Ovary (tissue), 3 donors: ENCODE data around the gene DNAH12.

Source experiments
- EP300 ChIP-seq: sonication (generic); formaldehyde crosslinking; IDR thresholded peaks from one replicate; pipeline ENCODE4 v1.6.1; 2017; ENCODE audit warnings: antibody characterized with exemption
- TF ChIP-seq, protein P1 (sequence below), 3 donors: fragments of 450-650 bp in 2 of 3; fragments of 200-600 bp in 1 of 3; IDR thresholded peaks; one replicate each; pipeline versions ENCODE4 v1.5.1 to v1.8.0; 2016 to 2022; ENCODE audit warnings: antibody characterized with exemption in 3 of 3, mild to moderate bottlenecking in 1 of 3
- donor health status: DM: no; HTN: no; CAD: no.

DNA sequence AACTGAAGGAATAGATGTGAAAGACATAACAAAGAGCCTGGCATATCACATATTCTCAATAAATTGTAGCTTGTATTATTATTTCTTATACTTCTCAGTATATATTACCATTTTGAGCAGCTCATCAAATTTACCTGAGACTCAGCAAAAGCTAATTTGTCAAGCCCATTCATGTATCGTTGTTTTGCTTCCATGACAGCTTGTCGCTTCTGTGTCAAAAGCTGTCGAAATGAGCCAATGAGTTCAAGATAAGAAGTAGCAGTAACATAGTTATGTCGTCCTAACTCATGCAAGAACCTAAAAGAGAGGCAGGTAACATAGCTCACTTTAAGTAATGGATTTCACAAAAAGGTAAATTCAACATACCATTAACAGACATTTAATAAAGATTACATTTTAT is 157.8 kb downstream of the DNAH12 start:
- TF ChIP-seq EP300 = no peak
- TF ChIP-seq, protein P1, sequence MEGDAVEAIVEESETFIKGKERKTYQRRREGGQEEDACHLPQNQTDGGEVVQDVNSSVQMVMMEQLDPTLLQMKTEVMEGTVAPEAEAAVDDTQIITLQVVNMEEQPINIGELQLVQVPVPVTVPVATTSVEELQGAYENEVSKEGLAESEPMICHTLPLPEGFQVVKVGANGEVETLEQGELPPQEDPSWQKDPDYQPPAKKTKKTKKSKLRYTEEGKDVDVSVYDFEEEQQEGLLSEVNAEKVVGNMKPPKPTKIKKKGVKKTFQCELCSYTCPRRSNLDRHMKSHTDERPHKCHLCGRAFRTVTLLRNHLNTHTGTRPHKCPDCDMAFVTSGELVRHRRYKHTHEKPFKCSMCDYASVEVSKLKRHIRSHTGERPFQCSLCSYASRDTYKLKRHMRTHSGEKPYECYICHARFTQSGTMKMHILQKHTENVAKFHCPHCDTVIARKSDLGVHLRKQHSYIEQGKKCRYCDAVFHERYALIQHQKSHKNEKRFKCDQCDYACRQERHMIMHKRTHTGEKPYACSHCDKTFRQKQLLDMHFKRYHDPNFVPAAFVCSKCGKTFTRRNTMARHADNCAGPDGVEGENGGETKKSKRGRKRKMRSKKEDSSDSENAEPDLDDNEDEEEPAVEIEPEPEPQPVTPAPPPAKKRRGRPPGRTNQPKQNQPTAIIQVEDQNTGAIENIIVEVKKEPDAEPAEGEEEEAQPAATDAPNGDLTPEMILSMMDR (IDR thresholded peaks at IDR 0.05) = no peak
